ENCODE measurements around the gene OR10A6.

Gene OR10A6

DNA sequence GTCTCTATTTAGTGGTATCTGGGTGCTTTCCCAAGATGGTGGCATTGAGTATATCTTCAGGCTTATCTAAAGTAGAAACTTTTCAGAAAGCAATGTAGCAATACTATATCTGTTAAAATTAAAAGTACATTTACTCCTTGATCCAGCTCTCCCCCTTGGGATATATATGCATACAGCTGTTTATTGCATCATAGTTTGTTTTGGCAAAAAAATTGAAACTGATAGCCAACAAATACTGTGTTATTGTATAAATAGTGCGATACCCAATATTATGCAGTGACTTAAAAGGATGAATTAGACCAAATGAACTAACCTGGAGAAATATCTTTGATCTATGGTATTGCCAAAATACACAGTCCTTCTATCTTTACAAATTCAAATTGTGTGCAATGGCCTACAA is 18.9 kb upstream of the OR10A6 start:
- no peak for DNase-seq (ENCODE audit: low spot score)
- in situ Hi-C loops (cut with MboI; ENCODE audit: low sequenced_read_pairs, unreplicated experiment), result no loop called here
- no peak for TF ChIP-seq CTCF (IDR thresholded peaks at IDR 0.05; ENCODE audit: borderline replicate concordance, control extremely low read depth, extremely low read depth, insufficient read depth, missing control alignments)

DNA sequence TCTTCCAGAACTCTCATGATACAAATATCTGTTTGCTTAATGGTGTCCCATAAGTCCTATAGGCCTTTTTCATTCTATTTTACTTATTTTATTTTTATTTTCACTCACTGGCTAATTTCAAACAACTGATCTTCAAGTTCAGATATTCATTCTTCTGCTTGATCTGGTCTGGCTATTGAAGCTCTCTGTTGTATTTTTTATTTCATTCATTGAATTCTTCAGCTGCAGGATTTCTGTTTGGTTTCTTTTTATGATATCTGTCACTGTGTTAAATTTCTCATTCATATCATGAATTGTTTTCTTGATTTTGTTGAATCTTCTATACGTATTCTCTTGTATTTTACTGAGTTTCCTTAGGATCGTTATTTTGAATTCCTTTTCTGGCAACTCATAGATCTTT is 13.1 kb upstream of the OR10A6 start:
- no peak for TF ChIP-seq CTCF (IDR thresholded peaks at IDR 0.05; ENCODE audit: borderline replicate concordance, control extremely low read depth, extremely low read depth, insufficient read depth, missing control alignments)
- in situ Hi-C loops (cut with MboI; ENCODE audit: low sequenced_read_pairs, unreplicated experiment), result no loop called here
- no peak for DNase-seq (ENCODE audit: low spot score)

GRCh38 chr11:7941608-7942007 is 10.5 kb upstream of the OR10A6 start, which contains the start of gene OR10A3:
OR10A3 (minus strand) TSS chr11:7941708; CDS start chr11:7939520, 2,188 bp downstream.
- DNase-seq (ENCODE audit: low spot score), result no peak
- TF ChIP-seq CTCF (IDR thresholded peaks at IDR 0.05; ENCODE audit: borderline replicate concordance, control extremely low read depth, extremely low read depth, insufficient read depth, missing control alignments), result no peak
- in situ Hi-C loops (cut with MboI; ENCODE audit: low sequenced_read_pairs, unreplicated experiment), result no loop called here

DNA sequence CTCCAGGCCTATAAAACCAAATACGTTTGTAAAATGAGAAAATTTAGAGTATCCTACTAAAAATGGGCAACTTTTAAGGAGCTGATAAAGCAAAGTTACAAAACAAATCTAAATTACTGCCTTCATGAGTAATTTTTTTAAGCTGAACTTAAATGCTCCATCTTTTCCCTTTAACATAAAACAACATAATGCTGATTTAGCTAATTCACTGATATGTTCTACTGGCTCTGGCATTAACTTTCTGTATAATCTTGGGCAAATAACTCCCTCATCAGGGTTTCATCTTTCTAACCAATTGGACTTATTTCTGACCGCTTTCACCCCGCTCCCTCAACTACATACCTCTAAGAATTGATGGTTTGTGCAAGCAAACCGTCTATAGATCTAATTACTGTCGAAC is 10.1 kb upstream of the OR10A6 start:
- no peak for DNase-seq (ENCODE audit: low spot score)
- in situ Hi-C loops (cut with MboI; ENCODE audit: low sequenced_read_pairs, unreplicated experiment), result no loop called here
- no peak for TF ChIP-seq CTCF (IDR thresholded peaks at IDR 0.05; ENCODE audit: borderline replicate concordance, control extremely low read depth, extremely low read depth, insufficient read depth, missing control alignments)

GRCh38 chr11:7936615-7937014 is 5.5 kb upstream of the OR10A6 start:
- in situ Hi-C loops (cut with MboI; ENCODE audit: low sequenced_read_pairs, unreplicated experiment), result no loop called here
- no peak for DNase-seq (ENCODE audit: low spot score)
- no peak for TF ChIP-seq CTCF (IDR thresholded peaks at IDR 0.05; ENCODE audit: borderline replicate concordance, control extremely low read depth, extremely low read depth, insufficient read depth, missing control alignments)

- in situ Hi-C loops (cut with MboI; ENCODE audit: low sequenced_read_pairs, unreplicated experiment), result no loop called here
- DNase-seq (ENCODE audit: low spot score), result no peak
- no peak for TF ChIP-seq CTCF (IDR thresholded peaks at IDR 0.05; ENCODE audit: borderline replicate concordance, control extremely low read depth, extremely low read depth, insufficient read depth, missing control alignments)
Measured at GRCh38 chr11:7927635-7928034, 3.4 kb downstream of the OR10A6 start.

GRCh38 chr11:7924536-7924935 is 6.5 kb downstream of the OR10A6 start:
- no peak for DNase-seq (ENCODE audit: low spot score)
- TF ChIP-seq CTCF (IDR thresholded peaks at IDR 0.05; ENCODE audit: borderline replicate concordance, control extremely low read depth, extremely low read depth, insufficient read depth, missing control alignments), result no peak
- in situ Hi-C loops (cut with MboI; ENCODE audit: low sequenced_read_pairs, unreplicated experiment), result no loop called here
